GM21390 (cell line): ENCODE measurements around the gene MACF1.

Experiments
- ATAC-seq: cut with Tn5 transposase; IDR thresholded peaks from one replicate; pipeline ENCODE4 v1.9.1; 2021; ENCODE audit not compliant: unreplicated experiment

MACF1 gene

GRCh38 chr1:39295901-39296300, 91.4 kb downstream of the MACF1 start:
- no peak for ATAC-seq

DNA sequence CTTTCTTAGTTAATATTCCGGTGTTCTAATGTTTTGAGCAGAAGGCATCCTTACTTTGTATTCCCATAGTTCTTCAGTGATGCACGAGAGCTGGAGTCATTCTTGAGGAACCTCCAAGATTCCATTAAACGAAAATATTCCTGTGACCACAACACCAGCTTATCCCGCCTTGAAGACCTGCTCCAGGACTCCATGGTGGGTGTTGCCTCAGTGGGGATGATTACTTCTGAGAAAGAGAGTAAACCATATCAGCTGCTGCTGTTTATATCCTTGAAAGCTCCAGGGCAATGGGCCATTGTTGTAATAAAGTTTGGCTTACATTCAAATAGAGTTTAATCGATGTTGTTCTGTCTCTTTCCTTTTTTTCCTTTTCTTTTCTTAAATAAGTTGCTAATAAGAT, 93.1 kb downstream of the MACF1 start:
- no peak for ATAC-seq

GRCh38 chr1:39301606-39302005, 97.1 kb downstream of the MACF1 start:
- no peak for ATAC-seq

DNA sequence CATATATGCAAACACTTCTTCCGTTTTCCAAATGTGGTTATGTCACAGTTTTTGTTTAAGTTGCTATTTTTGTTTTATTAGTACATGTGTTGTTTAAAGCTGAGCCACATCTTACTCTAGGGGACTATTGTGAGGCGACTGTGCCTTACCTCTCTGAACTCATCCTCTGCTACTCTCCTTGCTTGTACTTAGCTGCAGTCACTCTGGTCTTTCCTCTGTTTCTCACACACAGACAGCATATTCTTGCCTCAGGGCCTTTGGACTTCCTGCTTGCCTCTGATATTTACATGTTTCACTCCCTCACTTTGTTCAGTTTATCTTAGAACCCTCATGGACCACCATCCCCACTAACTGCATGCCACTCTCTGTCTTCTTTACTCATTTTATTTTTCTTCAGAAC, 101.1 kb downstream of the MACF1 start:
- ATAC-seq = no peak

GRCh38 chr1:39310015-39310414, 105.5 kb downstream of the MACF1 start:
- no peak for ATAC-seq

DNA sequence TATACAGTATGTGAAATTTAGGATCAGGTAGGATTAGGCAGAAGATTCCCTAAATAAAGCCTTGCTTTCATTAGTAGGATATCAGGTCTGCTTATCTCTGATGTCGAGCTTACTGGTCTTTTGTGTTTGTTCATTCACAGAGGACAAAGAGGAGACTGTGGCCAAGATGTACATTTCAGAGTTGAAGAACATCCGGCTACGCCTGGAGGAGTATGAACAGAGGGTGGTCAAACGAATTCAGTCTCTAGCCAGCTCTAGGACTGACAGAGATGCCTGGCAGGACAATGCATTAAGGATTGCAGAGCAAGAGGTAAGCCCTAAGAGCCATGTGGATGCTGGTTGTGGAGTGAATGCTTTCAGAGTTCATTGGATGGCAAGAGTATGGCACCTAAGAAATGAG, 106.2 kb downstream of the MACF1 start:
- no peak for ATAC-seq

DNA sequence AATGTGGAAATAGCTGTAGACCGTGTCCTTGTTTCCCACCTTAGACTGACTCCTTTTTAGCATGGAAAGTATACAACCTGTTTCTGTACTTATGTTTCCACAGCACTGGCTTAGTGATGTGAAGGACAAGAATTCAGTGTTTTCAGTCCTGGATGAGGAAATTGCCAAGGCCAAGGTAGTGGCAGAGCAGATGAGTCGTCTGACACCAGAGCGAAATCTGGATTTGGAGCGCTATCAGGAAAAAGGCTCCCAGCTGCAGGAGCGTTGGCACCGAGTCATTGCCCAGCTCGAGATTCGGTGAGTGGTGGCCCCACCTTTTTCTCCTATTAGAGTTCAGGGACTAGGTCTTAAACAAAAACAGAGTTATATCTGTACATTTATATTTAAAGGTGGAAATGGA, 112.6 kb downstream of the MACF1 start:
- no peak for ATAC-seq

- ATAC-seq = no peak
Measured at GRCh38 chr1:39317910-39318633, 113.6 kb downstream of the MACF1 start.

GRCh38 chr1:39321979-39322378, 117.5 kb downstream of the MACF1 start:
- ATAC-seq = no peak

- ATAC-seq = no peak
Measured at GRCh38 chr1:39322431-39322830, 117.9 kb downstream of the MACF1 start.

DNA sequence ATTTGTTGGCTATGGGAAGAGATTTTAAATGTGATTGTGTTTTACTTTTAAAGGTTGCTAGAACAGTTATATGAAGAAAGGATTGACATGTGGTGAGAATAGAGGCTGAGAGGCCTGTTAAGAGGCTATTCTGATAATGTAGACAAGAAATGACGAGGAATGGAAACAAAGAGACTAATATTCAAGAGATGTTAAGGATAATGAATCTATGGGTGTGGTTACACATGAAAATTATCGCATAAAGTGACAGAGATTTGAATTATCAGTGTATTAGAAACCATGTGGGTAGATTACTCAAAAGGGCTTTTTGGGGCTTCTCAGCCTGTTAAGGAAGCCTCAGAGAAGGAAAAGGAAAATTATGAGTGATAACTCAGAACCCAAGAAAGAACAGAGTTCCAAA, 120.4 kb downstream of the MACF1 start:
- no peak for ATAC-seq

DNA sequence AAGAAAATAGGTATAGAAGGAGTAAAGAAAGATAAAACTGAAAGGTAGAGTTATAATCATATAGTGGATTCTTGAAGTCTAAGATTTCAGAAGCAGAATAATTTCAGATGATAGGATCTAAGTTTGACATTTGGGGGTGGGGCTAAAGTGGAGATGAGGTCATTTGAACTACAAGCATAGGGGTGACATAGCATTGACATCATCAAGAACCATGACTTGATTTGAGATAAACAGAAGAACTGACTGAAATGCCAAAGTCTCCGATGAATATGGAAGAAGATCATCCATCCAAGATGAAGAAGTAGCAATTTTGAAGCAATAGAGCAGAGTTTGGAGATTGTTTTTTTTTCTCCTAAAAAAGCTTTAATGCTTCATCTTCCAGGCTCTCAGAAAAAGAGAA, 122.3 kb downstream of the MACF1 start:
- ATAC-seq = no peak

GRCh38 chr1:39328095-39328494, 123.6 kb downstream of the MACF1 start:
- ATAC-seq = no peak

GRCh38 chr1:39328586-39329121, 124.2 kb downstream of the MACF1 start:
- ATAC-seq = no peak

DNA sequence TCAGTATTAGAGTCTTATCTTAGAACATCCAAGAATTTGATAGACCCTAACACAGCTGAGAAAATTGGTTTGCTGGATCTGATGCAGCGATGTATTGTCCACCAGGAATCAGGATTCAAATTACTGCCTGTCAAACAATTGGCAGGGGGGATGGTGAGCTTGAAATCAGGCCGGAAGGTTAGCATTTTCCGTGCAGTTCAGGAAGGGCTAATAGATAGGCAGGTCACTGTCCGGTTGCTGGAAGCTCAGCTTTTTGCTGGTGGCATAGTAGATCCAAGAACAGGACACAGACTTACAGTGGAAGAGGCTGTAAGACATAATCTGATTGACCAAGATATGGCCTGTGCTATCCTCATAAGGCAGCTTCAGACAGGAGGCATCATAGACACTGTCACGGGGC, 127.2 kb downstream of the MACF1 start:
- ATAC-seq = no peak

DNA sequence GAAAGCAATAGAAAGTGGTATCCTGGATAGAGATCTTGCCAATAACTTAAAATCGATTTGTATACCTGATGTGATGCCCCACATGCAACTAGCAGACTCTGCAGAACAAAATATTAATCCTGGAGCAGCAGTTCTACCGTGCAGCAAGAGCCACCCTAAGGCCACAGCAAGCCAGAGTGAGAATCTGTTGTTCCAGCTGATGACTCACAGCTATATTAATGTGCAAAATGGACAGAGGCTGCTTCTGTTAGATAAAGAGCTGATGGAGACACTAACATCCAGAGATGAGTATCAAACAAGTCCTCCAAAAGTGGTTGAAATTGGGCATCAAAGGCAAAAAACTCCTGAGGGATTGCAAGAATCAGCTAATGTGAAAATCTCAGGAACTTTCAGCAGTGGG, 127.8 kb downstream of the MACF1 start:
- ATAC-seq = no peak

DNA sequence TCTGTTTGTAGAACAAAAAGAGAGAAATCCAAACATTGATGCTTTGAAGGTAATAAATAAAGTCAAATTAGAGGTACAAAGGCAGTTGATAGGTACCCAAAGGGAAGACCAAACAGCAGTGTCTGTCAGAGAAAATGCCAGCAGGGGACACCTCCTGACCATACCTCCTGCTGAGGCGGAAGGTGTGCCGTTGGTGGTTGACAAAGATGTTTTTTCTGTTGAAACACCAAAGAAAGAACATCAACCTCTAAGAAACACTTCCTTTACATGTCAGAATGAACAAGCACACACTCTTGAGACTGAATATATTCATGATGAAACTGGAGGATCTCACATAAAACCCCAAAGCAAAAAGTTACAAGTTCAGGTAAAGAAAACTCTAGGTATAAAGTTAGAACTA, 128.3 kb downstream of the MACF1 start:
- ATAC-seq = no peak

GRCh38 chr1:39333296-39333695, 128.8 kb downstream of the MACF1 start:
- ATAC-seq = no peak

DNA sequence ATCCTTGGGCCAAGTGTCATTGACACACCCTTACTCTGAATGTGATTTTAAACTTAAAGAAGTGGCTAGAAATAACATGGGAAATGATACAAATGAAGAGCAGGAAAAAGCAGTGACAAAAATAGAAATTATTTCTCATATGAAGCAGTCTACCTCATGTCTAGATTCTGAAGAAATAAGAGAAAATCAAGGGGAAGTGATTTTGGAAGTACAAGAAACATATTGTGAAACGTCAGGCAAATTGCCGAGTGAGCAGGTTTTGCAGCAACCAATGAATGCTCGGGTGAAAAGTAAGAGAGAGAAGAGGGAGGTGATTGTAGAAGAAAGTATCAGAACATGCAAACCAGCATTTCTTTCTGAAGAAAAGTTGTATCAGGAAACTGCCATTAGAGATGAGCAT, 130.7 kb downstream of the MACF1 start:
- no peak for ATAC-seq

- ATAC-seq = no peak
Measured at GRCh38 chr1:39337067-39337466, 132.6 kb downstream of the MACF1 start.

GRCh38 chr1:39342776-39343175, 138.3 kb downstream of the MACF1 start:
- no peak for ATAC-seq

DNA sequence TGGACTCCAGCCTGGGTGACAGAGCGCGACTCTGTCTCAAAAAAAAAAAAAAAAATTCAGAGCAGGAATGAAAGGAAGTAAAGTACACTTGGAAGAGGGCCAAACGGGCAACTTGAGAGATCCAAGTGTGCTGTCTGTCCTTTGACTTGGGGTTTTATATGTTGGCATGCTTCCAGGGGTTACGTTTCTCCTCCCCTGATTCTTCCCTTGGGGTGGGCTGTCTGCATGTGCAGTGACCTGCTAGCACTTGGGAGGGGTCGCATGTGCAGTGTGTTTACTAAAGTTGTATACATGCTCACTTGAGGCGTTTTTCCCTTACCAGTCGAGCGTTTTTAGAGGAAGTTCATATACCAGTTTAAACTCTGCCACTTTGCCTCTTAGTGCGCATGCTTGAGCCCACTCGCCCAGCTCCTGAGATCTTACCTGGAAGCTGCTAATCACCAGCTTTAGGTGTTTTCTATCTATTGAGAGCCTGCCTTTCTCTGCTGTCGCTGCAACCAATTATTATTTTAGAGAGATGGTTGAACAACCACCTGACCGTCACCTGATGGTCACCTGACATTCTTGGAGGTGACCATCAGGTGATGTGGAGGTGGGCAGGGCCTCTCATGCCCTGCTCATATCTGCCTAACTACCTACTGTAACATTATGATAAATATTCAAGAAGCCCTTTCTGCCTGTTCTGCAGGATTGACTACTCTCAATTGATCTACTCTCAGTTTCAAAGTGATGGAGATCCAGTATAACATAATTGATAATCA, 140.1 kb downstream of the MACF1 start:
- no peak for ATAC-seq
